Activated CD4-positive, alpha-beta T cell treated with anti-CD3 and anti-CD28 coated beads, Interleukin-2, amount 50 U/mL, for 4 hours (primary cell): Measurements from ENCODE around the gene SMIM23.

Source experiments
- DNase-seq, 2 experiments: peaks; one replicate each; pipeline ENCODE4 v3.0.0-alpha.2; 2020

Gene SMIM23

DNA sequence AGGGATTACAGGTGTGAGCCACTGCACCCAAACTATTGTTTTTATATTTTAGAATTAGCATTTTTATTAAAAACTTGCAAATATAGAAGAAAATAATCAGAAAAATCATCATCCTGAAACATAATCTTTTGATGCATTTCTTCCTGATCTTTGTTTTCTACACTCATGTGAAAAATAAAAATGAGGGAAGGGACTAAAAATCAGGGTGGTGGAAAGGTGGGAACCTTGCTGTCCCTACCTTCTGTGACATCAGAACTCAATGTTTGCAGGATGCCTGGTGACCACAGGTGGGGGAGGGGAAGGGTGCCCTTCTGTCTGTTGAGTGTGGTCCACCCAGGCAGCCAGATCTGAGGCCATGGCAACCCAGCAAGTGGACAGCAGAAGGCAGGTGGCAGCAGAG lies at the start of gene SMIM23:
TSS of gene SMIM23 (plus strand) at position 301 of the 400 bp plus-strand sequence. CDS start at position 356, 55 bp downstream.
- DNase-seq = no peak

DNA sequence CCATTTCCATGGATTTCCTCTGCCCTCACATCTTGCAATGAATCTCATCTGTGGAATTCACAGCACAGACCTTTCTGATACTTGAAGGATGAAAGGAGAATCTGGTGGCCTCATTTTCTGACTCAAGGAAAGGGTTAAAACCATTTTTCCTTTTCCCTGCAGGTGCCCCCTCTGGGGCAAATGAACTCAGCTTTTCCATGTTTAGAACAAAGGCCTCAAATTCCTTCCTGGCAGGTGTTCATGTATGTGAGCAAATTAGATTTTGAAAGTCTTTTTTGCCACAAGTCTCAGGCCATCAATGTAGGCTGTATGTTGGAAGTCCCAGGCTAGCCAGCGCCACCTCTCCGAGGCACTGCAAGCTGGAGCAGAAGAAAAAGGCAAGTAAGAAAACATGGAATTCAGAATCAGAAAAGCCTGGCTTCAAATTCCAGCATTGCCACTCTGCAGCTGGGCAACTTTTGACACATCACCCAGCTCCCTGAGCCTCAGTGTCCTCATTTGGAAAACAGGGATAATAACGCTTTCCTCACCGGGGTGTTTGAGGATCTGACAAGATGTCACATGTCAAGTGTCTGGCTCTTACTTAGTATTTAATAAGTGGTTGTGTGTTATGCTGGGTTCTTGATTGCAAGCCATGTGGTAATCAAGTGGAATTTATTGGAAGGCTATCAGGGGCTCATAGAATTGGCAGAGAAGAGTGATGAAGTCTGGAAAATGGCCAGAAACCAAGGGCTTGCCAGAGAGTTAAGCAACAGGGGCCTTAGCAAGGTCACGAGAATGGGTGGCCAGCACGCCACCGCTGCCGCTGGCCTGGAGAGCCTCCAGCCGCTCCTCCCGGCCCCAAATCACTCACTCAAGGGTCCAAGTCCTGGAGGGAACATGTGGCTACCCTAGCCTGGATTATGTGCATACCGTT lies 48.4 kb upstream of the SMIM23 start:
- no peak for DNase-seq

DNA sequence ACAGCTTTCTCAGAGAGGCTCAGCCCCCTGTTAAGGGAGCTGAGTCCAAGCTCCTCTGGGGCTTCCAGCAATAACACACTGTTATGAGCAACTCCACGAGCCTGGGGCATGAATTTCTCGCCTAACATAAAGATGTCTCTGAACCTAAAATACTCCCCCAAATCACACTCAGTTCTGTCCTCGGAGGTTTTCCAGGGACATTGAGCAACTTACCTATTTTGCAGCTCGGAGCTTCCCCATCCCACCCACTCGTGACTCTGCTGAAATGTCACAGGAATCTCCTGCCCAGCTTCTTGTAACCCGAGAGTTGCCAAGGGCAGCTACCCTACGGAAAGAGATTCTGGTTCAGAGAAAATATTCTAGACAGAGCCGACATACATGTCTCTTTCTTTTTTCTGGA lies 47.1 kb upstream of the SMIM23 start:
- DNase-seq = no peak

DNA sequence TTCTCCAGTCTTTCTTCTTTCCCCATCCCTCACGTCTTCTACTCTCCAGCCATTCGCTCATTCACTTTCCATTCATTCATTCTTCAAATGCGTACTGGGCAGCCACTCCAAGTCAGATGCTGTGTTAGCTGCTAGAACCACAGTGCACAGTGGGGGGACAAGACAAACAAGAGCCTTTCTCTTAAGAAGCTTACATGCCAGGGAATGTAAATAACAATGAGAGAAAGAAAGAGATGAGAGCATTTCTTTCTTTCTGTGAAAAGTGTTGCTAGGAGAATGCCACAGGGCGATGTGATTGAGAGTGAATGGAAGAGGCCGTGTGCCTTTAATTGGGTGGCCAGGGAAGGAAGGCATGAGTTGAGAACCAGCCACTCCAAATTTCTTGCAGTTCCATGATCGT lies 46.3 kb upstream of the SMIM23 start:
- DNase-seq = no peak

DNA sequence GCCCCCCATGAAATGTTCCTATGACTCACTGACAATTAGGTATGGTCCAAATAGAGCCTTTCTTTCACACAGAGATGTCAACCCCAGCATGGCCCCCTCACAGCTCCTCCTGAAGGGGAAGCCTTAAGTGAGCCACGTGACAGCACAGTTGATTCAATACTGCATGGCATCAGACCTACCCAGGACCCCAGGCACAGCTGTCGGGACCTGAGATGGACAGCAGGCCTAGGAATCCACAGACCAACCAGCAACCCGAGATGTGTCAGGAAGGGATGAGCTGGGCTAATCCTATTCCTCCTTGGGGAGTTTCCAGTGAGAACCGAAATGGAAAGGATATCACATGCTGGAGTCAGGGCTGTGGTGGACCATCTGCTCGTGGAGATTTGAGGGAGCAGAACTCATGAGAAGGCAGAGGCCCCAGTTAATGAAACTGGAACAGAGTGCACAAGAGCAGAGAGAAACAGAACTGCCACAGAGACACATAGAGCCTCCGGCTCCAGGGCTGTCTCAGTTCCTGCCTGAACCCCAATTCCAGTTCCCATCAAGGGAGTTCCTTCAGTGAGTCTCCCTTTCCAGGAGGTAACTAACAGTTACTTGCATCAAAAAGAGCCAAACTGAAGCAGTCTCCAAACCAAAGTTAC lies 42.1 kb upstream of the SMIM23 start:
- no peak for DNase-seq

DNA sequence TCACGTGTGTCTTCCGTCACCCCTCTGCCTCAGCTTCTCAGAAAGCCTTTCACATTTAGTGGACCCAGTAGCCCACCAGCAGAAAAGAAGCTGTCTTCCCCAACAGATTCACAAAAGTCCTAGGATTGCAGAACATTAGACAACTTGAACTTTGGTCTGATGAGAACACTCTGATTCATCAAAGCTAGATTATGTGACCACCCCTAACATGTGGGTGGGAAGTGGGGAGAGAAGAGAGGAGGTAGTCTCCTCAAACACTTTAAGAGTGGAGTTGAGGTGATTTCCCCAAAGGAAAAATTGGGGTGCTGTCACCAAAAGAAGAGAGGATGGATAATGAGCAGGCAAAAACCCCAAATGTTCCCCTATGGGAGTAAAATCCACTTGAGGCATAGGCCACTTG lies 41.4 kb upstream of the SMIM23 start:
- no peak for DNase-seq

DNA sequence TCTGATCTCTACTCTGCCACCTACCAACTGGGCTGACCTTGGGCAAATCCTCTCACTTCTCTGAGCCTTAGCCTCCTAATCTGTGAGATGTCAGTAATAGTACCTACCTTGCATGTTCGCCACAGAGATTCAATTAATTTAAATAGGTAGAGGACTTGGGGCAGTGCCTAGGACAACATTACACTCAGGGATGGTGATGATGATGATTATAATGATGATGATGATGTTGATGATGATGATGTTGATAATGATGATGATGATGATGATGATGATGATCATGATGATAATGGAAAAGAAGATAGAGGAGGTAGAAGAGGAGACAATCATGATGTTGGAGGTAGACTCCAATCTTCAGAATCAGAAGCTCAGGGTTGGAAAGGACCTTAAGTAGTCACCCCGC lies 40.7 kb upstream of the SMIM23 start:
- no peak for DNase-seq

DNA sequence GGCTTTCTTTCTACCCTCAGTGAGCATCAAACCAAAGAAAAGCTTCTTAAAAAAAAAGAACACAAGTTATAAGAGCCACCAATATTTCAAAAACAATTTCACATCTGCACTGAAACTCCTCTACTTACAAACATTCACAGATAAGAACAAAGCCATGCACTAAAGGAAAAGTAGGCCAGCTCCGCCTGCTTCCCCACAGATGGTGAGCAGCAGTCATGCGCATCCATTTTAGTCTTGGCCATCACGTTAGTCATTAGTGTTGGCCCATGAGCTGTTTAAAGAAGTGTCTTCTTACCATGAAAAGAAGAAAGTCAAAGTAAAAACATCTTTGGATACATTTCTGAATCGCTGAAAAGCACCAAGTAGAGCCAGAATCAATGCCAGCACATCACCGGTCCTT lies 40.0 kb upstream of the SMIM23 start:
- DNase-seq = no peak

DNA sequence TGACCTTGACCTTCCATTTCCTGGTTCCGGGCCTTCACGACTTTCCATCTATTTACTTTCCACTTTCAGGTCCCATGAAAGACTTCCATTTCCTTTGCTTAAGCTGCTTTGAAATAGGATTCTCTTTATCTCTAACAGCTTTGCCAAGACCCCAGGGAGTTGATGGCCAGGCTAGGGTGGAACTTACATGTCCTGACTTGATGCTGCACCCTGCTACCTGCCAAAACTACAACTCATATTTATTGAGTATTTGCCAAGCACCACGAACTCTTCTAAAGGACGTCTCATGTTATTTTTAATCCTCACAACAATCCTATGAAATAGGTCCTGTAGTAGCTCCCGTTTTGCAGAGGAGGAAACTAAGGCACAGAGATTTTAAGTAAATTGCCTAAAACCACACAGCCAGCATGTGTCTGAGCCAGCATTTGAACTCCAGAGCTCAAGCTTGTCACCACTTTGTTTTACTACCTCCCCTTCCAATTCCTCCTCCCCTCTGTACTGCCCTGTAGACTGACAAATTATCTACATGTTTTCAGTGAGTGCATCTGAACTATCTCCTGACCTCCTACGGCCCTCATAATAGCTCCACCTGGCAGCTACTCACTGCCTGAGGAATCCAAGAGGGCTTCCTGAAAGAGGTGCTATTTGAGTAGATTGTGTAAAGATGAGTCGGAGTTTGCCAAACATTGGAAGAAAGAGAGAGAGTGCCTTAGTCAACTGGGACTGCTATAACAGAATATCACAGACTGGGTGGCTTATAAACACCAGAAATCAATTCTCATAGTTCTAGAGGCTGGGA lies 38.4 kb upstream of the SMIM23 start:
- DNase-seq = no peak

DNA sequence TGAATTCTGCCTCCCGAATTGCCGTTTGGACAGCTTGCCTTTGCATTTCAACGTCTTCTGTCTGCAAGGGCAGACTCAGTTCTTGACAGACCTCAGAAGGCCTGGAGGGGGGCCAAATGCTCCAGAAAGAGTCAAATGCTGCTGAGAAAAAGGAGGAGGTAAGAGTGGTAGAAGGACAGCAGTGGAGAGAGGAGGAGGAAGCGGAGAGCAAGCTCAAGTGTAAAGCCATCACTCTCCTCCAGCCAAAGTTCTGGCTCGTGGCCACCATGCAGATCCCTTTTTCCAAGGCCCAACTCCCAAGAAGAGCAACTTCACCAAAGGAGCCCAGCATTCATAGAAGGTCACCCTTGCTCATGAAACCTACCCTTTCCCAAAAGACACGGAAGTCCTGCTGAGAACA lies 36.9 kb upstream of the SMIM23 start:
- DNase-seq = no peak

DNA sequence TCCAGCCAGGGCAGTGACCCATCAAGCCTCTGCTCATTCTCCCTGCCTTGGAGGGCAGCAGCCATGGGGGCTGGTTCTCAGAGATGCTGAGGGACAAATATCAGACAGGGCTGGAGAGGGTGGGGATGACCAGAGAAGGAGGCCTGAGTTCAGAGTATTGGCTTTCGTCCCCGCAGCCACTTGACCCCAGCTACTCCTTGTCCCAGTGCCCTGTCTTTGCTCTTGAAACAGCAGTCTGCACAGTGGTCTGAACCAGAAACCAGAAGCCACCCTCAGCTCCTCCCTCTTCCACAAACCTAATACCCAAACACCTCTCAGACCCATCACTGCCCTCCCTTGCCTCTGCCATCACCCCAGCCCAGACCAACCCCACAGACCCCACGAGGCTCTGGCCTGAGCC lies 36.3 kb upstream of the SMIM23 start:
- DNase-seq = no peak

DNA sequence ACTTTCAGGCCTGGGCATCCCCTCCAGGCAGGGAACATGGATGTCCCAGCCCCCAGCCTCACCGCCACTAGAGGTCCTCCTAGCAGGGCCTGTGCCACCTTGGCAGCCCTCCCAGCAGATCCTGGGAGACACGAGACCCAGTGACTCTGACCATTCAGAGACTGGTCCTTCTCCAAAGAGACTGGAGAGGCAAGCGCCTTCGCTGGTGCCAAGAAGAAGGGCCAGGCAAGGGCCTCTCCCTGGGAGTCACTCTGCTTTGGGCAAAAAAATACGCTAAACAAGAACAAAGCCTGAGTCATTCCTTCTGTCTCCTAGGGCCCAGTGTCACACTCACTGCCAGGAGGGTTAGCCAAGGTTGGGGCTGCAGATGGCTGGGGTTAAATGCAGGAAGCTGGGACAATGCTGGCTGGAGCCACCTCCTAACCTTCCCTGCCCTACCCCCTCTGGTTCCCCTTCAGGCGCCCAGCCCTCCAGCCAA lies 35.3 kb upstream of the SMIM23 start:
- no peak for DNase-seq

DNA sequence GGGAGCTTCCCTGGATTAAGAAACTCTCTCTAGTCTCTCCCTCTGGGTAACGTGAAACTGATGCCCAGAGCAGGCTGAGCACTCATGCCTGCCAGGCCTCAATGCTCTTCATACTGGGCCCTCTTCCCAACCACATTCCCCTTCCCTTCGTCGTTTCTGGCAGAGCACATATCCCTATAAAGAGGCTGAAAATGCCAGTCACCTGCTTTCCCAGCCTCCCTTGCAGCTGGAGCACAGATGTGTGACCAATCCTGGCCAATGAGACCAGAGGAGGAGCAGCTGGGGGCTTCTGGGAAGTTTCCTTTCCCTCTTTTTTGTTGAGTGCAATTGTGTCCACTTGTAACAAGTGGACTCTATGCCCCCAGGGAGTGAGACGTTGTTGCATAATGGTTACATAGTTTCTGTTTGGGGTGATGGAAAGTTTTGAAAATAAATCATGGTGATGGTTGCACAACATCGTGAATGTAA lies 30.2 kb upstream of the SMIM23 start:
- DNase-seq = no peak

DNA sequence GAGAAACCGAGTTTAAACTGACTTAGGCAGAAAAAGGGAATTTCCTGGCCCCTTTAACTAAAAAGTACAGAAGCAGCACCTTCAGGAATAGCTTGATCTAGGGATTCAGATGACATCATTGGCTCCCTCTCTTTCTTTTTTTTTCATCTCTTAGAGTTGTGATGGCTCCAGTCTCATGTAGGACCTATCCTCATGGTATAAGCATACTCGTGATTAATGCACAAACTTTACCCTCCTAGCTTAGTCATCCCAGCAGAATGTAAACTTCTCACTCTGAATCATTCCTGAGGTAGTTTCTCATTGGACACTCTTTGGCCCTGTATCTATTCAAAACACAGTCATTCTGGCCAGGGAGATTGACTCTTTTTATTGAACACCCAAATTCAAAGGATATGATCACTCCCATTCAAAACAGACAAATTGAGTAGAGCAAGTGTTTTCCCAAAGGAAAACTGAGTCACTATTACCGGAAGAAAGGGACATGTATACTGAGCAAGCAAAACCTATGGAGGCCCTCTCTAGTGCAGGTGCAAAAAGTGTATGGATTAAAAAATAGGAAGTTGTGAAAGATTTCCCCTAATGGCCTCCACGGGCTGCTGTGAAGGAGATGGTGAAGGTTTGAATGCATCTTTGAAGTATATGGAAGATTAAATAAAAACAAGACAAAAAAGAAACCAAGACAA lies 27.6 kb upstream of the SMIM23 start:
- DNase-seq = no peak

DNA sequence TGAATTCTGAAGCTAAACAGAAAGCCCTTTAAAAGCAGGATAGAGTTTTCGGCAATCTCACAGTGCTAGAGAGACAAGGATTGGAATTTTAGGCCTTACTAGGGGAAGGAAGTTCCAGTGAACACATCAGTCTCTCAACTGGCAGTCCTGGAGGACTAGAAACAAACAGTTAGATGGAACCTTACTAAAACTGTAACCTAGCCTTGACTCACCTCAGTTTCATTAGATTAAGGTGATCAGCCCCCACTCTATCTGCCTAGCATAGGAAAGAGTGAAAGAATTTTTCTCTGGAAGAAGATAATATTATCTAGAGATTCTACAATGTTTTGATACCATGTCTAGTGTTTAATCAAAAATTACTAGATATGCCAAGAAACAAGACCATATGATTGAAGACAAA lies 25.8 kb upstream of the SMIM23 start:
- no peak for DNase-seq

DNA sequence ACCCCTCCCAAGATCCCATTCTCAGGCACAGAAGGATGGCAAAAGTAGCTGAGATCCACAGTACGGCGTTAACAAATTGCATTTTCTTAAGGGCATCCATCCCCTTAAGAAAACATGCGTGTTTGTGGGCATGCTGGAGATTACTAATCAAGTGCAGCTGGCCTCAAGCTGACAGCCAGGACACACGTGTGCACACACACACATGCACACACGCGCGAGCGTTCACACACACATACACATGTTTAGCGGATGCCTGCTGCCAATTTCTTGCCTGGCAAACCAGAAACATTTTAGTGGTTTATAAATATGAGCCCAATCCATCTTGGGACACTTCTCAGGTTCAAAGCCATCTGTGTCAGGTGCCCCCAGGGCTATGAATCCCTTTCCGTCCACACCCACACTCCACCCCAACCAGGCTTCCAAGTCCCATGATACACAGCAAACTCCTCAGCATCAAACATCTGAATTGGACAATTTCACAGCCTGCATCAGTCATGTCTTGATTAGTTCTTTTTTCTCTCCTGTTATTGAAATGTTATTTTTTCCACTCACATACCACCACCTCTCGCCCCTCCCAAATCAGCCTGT lies 23.5 kb upstream of the SMIM23 start:
- DNase-seq = no peak

DNA sequence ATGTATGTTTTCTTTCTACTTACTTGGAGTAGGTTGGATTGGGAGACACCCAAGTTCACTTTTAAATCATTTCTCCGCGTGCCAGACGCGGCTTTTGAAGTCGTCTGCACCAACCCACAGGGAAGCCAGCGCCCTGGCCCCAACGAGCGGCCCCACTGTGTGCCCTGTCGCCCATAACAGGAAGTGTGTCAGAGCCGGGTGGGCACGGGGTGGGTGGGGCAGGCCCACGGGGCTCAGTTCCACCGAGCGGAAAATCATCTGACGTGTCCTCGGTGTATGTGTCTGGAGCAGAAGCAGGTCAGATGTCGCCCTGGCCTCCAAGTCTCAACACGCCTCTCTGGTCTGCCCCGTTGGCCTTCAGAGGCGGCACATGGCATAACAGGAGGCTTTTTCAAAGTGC lies 22.7 kb upstream of the SMIM23 start:
- no peak for DNase-seq

DNA sequence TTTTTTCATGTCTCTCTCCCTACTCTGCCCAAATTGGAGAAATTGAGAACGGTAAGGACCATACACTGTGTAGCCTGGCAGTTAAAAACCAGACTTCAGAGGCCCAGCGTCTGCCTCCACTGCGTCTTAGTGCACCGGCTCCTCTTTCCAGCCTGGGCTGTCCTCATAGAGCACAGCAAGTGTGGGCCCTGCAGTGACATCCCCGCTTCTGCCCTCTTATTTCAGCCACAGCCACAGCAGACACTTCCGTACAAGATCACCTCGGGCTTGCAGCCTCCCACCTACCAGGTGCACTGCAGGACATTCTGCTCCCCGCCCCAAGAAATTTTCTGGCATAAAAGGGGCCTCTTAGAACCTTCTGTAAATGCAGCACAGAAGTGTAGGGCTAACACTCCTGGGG lies 21.4 kb upstream of the SMIM23 start:
- DNase-seq = no peak

DNA sequence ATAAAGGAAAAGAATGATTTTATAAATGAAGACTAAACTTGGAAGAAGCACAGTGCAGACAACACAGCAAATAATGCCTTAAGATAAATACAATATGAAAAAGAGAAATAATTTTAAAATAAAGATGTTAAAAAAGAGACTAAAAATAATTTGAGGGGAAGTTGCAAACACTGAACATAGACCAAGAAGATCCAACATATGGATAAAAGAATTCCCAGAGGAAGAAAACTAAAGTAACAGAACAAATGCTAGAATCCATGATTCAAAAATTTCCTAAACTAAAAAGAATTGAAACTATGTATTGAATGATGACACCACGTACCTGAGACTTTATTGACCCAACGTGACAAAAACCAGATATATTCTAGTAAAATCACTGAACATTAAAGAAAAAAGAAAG lies 18.7 kb upstream of the SMIM23 start:
- no peak for DNase-seq

DNA sequence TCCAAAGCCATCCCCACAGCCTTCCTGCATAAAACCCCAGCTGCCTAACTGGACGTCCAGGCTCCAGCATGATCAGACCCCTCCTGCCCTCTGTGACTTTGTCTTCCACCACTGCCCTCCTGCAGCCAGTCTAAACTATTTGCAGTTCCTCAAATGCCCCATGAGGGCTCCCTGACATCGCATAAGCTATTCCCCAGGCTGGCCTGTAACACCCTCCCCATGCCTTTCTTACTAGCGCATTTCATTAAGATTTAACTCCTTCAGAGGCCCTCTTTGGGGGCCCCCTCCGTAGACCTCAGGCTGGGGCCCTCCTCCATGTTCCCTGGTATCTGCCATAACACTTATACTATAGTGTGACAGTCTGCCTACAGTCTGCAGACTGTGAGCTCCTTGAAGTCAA lies 15.5 kb upstream of the SMIM23 start:
- no peak for DNase-seq

DNA sequence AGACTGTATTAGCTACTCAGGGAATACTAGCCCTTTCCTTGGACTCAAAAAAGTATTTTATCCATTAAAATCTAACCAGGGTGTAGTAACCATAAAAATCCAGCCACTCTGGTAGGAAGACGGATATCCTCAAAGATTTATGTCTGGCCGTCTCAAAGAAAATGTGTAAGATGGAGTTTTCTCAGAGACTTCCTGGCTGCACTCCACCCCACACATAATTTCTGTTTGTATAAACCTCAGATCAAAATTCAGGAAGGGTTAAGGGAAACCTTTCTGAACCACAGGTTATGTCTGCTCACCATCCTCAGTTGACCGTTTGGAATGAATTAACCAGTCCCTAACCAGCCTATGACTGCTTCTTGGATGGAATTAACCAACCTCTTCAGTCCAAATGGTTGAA lies 13.8 kb upstream of the SMIM23 start:
- DNase-seq = no peak

DNA sequence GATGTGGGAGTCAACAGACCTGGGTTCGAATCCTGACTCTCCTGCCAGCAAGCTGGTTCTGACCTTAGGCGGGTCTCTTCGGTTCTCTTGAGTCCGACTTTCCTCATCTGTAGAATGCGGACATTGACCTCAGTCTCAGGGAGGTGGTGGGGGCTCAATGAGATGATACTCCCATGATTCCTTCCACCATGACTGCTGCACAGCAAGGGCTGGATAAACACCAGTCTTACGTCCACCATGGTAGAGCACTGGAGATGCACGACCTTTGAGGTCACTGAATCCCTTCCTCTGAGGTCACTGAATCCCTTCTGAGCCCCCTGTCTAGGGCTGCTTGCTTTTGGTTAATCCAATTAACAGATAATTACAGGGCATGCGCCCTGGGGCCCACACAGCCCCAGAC lies 12.5 kb upstream of the SMIM23 start:
- DNase-seq = no peak
